Subcutaneous adipose tissue (tissue), 4 donors: ENCODE data around the gene GDNF. TPM values are rescaled to one million over a fixed set of nuclear protein-coding genes. Genes with fewer than 3 reads are reported as not detected.

Source experiments
- total RNA-seq, 4 donors: library from RNA; depleted of rRNA; stranded (reverse); fragments of >200 nt; gene quantifications; one replicate each; pipeline ENCODE4 v1.1.0, GENCODE V29; 2016
- TF ChIP-seq, protein P1 (sequence below): fragments of 450-650 bp; IDR thresholded peaks from one replicate; pipeline ENCODE4 v1.5.1; 2016; ENCODE audit warnings: low read depth, mild to moderate bottlenecking, control low read depth, antibody characterized with exemption, moderate library complexity

The GDNF gene
- total RNA-seq, 4 donors from 2014 or later = 0.17 TPM; not detected in 3

DNA sequence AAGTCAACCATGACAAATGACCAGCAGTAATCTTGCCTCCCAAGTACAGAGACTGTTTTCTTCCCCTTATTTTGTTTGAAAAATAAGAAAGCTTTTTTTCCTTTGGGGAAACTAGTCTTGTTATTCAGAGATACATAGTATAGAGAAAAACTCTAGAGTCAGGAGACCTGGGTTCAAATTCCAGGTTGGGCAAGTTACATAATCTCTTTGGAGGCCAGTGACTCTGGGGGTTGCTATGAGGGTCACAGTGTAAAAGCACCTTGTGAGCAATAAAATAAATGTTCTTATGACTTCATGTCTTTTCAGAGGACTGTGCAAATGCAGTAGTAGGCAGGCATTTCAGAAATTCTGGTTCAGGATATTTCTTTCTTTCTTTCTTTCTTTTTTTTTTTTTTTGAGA, 71.5 kb downstream of the GDNF start:
- TF ChIP-seq, protein P1, sequence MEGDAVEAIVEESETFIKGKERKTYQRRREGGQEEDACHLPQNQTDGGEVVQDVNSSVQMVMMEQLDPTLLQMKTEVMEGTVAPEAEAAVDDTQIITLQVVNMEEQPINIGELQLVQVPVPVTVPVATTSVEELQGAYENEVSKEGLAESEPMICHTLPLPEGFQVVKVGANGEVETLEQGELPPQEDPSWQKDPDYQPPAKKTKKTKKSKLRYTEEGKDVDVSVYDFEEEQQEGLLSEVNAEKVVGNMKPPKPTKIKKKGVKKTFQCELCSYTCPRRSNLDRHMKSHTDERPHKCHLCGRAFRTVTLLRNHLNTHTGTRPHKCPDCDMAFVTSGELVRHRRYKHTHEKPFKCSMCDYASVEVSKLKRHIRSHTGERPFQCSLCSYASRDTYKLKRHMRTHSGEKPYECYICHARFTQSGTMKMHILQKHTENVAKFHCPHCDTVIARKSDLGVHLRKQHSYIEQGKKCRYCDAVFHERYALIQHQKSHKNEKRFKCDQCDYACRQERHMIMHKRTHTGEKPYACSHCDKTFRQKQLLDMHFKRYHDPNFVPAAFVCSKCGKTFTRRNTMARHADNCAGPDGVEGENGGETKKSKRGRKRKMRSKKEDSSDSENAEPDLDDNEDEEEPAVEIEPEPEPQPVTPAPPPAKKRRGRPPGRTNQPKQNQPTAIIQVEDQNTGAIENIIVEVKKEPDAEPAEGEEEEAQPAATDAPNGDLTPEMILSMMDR = no peak

DNA sequence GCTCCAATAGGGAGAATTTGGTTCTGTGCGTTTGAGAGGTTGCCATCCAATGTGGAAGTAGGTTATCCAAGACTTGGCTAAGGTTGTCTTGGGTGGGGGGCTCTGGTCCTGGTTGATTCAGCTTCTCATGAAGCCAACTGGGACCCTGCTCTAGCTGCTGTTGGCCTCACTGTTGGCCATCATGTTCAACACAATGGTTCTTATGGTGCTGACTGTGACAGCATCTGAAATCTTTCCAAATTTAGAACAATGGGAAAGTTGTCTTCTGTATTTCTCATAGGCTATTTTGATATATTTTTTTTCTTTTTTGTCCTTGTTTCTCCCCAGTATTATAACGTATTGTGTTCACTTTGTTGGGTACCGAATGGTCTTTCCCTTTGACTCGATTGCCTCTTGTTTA, 71.9 kb downstream of the GDNF start:
- TF ChIP-seq, protein P1 = no peak

DNA sequence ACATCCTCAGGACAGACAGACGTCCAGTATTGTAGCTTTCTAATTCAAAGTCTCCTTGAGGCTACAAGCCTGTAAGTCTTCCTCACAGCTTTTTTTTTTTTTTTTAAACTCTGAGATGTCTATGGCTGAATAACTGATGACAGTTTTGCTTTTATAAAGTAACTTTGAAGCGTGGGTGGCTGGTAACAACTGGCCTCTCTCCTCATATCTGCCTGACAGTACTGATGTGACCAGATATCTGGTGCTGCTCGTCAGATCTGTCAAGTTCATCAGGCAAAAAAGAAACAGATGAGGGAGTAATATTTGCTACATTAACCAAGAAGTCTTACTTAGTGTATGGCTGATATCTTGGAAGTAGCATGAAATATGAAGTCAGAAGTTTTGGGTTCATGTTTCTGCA, 72.6 kb downstream of the GDNF start:
- TF ChIP-seq, protein P1 = no peak
